ENCODE results near the gene RGS17.
"Not testable (repeated sequence)": the region's sequence is repeated elsewhere in the genome, so short reads cannot be mapped to it uniquely, and the experiment has no call there.

The RGS17 gene

DNA sequence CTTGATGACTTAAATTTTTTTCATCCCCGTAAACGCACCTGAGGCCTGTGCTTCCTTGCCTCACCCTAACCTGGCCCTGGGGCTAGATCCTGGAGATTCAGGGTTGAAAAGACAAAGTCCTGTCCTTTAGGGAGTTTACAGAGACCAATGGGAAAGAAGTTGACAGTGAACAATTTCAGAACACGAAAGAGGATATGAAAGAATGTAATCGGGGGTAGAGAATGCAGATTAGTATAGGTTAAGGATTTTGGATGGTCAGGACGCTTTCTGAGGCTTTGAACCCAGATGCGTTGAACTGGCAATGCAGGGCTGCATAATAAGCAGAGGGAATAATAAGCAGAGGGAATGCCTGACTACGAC is 146.6 kb downstream of the RGS17 start:
- peak; percentile 6 for DNase-seq (ENCODE audit: low spot score)

DNA sequence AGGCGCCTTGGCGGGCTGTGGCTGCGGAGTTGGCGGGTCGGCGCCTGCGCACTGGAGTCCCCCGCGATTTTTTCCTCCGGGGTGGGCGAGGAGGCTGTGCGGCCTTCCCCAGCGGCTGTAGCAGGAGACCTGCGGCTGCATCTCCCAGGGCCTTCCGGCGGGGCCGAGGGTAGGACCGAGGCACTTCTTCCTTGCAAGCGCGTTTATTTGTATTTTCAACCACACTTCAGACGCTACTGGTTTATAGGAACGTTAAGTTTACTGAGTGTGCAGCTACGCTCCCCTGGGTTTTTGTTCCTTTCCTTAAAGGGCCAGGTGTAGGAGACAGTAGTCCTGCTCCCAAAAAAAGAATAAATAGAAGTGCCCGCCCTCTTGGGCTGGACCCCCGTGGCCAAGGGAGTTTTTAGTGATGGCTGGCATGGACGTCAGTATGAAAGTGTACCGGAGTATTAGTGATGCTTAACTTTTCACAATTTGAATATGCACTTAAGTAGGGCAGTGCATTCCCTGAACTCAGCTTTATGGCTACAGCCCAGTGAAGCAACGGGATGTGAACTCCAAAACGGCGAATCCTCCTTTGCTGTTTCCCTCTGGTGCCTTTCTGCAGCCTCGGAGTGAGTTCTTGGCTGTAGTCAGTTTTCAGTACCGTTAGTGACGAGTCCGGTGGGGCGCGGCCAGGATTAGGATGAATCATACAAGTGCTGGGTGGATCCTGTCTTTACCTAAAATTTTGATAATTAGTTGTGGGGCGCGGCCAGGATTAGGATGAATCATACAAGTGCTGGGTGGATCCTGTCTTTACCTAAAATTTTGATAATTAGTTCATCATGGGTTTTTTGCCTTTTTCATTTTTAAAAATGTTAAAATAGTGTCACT is 147.2 kb downstream of the RGS17 start:
- DNase-seq (ENCODE audit: low spot score), result peak; percentile 58

DNA sequence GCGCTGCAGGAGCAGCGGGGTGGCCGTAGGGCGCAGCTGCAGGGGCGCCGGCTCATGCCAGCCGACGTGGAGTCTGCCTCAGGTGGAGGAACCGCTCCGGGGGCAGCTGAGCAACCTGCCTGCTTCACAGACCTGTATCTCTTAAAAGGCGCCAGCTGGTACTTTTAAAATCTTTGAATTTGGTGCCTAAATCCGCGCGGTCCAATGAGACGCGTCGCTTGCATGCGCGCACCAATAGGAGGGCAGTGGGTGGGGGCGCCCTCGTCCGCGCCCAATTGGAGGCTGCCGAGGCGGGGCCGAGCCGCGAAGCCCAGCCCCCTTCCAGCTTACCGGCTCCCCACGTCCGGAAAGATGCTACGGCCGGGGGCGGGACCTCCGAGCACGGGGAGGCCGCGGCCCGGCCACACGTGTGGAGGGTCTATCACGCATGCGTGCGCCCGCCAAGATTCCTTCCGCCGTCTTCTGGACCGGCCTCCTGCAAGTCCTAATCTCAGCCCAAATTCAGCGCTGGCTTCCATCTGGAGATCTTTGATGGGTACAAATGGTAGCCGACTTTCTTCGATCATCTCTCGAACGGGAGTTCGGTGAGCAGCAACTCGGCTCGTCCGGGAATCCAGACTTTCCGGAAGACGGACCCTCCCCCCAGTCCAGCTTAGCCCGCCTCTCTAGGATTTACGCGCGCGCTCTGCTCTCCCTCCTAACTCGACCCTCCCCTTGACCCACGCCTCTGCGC is 148.0 kb downstream of the RGS17 start, which contains the start of gene FBXO5:
TSS of gene FBXO5 (minus strand) at position 138 of the 733 bp plus-strand sequence. CDS start at position 56, 82 bp downstream.
- DNase-seq (ENCODE audit: low spot score), result peak; percentile 99

DNA sequence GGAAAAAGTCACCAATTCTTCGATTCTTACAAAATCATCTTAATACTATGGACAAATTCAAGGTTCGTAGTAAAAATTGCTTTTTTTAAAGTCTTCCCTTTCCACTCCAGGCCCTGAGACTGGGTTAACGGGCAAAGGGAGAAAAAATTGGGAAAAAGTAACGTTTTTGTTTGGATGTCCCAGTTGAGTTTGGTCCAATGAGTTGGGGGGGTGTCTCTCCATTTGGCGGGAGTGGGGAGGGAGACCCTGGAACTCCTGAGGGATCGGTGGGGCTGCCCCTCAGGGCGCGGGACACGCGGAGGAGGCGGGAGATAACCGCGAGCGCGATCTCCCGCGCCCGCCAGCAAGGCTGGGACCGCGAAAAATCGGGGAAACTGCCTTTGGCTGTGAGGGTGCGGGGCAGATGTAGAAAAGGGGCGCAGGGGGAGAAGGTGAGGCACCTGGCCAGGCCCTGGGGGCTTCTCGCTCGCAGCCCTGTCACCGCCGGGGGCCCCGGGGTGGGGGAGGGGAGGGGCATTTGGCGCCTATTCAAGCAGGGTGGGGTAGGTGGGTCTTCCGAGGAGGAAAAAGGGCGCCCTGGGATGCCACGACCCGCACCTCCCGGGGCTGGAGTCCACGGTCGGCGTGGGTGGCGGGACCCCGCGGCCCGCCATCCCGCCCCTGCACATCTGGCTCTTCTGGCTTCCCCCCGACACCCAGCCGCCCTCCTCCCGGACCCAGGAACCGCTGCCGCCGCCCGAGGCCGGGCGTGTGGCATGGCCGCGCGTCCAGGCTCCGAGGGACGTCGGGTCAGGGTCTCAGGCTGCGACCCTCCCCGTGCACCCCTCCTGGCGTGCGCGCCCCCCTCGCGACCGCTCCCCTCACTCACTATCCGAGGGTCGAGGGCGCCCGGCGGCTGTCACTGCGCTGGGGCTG is 148.8 kb downstream of the RGS17 start:
- DNase-seq (ENCODE audit: low spot score), result peak; percentile 17

DNA sequence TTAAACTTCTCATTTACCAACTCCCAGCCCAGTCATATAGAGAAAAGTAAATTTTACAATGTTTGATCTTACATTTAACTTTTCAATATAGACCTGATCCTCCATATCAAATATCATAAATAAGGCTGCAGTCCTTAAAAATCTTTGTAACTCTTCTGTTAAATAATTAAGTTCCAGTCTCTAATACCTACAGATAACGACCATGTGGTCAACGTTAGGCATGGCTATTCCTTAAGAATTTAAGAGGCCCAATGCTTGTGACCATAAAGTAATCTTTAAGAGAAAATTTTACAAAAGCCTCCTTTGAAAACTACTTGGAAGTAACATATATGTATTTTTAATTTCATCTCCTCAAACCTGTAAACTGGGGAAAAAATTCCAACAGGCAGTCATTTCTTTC is 149.9 kb downstream of the RGS17 start:
- DNase-seq (ENCODE audit: low spot score), result no peak

DNA sequence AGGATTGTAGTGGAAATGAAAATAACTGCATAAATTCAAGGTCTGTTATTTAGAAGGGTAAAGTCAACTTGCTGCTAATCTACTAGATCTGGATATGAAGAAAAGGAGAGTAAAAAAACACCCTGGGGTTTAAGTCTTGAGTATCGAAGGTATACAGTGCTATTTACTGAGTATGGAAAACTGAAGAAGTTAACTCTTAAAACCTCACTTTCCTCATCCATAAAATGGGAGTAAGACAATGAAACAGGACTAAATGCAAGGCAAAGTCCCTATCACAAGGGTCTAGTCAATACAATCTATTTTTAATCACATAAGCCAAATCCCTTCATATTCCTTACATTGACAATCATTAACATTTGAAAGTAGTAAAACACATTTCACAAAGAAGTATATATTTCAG is 150.4 kb downstream of the RGS17 start:
- DNase-seq (ENCODE audit: low spot score), result no peak

DNA sequence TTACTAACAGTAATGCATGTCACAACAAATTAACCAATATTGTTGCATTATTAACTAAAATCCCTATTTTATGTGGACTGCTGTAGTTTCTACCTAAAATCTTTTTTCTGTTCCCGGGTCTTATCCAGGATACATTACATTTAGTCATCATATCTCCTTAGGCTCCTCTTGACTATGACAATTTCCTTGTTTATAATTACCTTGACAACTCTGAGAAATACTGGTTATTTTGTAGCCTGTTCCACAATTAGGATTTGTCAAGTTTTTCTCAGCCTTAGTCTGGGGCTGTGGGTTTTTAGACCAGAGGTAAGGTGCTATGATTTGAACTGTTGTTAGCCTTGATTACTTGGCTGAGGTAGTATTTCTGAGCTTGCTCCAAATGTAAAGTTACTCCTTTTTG is 152.0 kb downstream of the RGS17 start:
- no peak for DNase-seq (ENCODE audit: low spot score)

DNA sequence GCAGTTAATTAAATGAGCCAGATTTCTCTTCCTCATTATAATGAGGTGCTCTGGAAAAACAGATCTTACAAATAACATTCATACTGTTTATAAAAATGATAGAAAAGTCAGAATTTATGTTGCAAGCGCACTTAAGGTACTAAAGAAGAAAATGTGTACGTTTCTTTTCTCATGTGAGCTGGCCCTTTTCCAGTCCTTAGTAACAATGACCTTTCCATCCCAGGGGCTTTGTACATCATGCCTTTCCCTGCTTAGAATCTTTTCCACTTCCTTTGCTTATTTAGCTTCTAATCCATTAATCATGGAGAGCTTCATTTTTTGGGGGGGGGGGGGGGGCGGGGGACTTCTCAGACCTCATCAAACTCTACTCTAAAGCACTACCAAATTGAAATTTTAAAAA is 153.0 kb downstream of the RGS17 start:
- DNase-seq (ENCODE audit: low spot score), result no peak

DNA sequence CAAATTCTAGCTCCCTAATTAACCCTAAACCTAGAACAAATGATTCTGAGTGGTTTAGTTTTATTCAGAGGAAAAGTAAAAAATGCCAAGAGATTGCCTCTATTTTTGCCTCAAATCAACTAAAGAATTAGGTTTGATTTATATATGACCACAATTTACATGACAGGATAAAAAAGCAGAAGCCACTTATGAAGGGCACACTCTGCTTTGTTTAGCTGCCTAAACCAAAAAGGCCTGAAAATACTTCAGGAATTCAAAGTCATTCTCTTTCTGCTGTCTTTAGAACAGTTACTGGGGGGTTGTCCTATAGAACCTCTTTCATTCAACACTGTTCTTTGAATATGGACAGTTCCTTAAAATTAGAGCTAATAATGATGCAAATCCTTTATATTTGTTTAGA is 153.5 kb downstream of the RGS17 start:
- DNase-seq (ENCODE audit: low spot score), result no peak

DNA sequence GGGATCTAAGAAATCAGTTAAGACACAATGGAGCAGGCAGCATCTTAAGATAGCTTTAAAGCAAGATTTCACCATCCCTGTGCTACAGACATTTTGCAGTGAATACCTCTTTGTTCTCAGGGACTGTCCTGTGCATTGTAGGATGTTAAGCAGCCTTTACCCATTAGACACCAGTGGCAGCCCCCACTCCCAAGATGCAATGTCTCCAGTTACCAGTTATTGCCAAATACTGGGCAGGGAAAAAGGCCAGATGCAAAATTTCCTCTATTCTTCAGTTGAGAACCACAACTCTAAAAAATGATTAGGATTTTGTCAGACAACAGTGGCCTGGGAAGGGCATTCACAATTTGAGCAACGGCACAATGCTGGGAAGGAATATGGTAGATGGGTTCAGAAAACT is 154.3 kb downstream of the RGS17 start:
- DNase-seq (ENCODE audit: low spot score), result no peak

DNA sequence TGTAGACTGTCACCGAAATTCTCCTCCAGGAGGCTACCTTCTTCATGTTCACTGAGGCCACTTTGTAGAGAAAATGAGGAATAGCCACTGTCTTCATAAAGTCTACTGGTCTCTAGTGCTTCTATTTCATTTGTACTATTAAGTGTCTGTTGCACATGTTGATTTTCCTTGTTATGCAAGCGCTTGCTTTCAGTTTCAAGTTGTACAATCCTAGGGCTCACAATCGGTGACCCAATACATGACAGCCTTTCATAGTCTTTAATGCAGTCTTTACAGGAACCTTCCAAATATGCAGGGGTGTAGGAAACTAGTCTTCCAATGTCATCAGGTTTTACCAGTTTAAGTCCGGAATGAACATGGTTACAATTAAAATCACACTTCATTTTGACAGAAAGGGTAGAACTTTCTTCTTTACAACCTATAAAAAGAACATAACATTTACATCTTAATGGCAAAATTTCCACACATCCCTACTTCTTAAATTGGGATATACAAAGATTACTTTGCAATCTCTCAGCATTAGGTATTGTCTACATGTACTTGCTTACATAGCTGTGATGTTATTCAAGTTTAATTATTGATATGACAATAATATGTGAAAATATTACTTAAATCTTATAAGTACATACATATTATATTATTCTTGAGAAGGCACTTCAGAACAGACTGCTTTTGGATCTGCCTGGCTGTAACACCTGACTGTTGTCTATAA is 155.7 kb downstream of the RGS17 start:
- DNase-seq (ENCODE audit: low spot score), result no peak

DNA sequence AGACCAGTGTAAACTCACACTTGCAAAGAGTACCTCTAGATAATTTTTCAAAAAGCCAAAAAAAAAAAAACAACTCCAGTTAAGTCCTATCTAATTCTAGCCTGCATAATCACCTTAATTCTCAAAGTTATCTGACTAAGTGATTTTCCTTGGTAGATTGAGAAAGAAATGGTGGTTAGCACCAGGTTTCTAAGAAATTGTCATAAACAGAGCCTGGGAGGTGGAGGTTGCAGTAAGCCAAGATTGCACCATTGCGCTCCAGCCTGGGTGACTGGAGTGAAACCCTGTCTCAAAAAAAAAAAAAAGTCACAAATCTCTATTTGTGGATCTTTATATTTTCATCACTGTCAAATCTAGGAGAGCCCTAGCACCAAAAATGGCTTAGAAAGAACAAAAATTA is 157.2 kb downstream of the RGS17 start:
- DNase-seq (ENCODE audit: low spot score), result no peak

DNA sequence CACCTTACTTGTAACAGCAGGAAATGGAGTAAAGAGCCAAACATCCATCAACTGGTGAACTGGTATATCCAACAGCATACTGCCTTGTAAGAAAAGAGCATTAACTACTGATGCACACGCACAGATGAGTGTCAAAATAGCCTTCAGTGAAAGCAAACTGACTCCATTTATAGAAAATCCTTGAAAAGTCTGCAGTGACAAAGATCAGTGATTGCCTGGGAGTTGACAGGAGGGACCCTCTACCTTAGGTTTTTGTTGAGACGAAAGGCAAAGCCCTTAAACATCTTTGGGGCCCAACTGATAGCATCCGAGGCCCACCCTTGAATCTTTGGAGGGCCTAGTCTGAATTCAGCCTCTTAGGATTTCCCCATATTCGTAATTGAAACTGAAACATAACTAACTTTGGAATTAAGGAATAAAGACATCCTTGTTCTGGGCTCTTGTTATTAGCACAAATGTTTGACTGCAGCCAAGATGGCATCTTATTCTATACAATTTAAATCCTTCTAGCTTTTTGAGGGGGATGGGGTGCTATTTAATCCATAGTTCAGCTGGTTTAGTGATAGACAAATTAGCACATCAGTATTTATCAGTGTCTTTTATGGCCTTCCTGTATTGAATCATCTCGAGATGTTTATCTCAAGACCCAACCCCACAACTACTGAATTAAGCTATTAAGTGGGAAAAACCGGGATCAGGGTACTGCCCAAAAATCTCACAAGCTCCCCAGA is 161.2 kb downstream of the RGS17 start:
- no peak for DNase-seq (ENCODE audit: low spot score)

DNA sequence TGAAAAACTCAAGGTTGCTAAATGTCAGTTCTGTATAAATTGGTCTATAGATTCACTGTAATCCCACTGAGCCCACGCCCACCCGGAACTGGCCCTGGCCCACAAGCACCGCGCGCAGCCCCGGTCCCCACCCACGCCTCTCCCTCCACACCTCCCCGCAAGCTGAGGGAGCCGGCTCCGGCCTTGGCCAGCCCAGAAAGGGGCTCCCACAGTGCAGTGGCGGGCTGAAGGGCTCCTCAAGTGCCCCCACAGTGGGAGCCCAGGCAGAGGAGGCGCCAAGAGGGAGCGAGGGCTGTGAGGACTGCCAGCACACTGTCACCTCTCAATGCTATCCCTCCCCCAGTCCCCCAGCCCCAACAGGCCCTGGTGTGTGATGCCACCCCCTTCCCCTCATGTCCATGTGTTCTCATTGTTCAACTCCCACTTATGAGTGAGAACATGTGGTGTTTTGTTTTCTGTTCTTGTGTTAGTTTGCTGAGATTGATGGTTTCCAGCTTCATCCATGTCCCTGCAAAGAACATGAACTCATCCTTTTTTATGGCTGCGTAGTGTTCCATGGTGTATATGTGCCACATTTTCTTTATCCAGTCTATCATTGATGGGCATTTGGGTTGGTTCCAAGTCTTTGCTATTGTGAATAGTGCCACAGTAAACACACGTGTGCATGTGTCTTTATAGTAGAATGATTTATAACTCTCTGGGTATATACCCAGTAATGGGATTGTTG is 164.8 kb downstream of the RGS17 start:
- DNase-seq (ENCODE audit: low spot score), result not testable (repeated sequence)

DNA sequence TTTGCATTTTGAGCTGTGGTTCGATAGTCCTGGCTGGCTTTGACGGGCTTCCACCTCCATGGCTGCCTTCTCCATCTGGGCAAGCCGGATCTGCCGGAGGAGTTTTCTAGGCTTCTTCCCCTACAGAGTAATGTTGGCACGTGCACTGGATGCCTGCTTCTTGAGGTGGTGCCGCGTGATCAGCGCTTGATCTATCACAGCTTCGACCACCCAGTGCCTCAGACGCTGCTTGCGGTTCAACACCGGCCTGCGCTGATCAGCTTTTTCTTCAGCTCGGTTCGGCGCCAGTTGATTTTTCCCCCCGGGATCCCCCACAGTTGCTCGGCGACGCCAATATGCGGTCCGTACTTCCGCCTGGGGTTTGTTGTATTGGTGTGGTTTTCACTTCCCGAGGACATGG is 171.7 kb downstream of the RGS17 start:
- no peak for DNase-seq (ENCODE audit: low spot score)

DNA sequence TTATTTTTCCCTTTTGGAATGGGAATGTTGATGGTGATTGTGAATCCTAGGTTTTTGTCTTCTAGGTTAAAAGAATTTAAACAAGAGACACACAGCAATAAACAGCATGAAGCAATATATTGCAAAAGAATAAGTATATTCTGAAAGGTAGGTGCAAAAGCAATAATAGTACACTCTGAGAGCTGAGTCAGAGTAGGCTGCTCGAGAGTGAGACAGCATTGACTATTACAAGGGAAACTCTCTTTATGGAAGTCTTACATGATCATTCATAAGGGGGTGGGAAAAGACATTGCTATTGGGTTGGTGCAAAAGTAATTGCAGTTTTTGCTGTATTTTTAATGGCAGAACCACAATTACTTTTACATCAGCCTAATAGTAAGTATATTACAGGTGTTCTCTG is 173.3 kb downstream of the RGS17 start:
- no peak for DNase-seq (ENCODE audit: low spot score)

All from GM03348 (cell line).